ENCODE results near the gene EPHA6. TPM values are rescaled to one million over a fixed set of nuclear protein-coding genes. Genes with fewer than 3 reads are reported as not detected.

EPHA6 gene
- total RNA-seq, 1 donor from 2014 or later: 1.2 TPM

DNA sequence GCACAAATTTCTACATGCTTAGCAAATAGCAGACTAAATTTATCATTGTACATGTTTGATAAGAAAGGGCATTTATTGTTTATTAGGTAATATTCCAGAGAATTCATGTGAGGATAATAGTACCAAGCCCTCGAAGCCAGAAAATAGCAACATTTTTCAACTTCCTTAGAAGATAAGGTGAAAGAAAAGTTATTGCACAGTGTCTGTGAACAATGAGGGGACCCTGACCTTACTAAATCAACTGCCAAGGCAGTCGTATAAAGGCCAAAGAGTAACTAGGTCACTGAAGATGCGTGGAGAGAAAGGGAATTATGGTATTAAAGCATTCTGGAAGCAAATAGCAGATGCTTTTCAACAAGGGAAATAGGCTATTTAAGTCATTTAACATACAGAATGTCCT lies 929.9 kb downstream of the EPHA6 start:
- H3K4me1 ChIP-seq: no peaks in the 10 kb centered on the region
- no peaks in the 10 kb centered on the region for H3K9me3 ChIP-seq
- TF ChIP-seq, protein P1, sequence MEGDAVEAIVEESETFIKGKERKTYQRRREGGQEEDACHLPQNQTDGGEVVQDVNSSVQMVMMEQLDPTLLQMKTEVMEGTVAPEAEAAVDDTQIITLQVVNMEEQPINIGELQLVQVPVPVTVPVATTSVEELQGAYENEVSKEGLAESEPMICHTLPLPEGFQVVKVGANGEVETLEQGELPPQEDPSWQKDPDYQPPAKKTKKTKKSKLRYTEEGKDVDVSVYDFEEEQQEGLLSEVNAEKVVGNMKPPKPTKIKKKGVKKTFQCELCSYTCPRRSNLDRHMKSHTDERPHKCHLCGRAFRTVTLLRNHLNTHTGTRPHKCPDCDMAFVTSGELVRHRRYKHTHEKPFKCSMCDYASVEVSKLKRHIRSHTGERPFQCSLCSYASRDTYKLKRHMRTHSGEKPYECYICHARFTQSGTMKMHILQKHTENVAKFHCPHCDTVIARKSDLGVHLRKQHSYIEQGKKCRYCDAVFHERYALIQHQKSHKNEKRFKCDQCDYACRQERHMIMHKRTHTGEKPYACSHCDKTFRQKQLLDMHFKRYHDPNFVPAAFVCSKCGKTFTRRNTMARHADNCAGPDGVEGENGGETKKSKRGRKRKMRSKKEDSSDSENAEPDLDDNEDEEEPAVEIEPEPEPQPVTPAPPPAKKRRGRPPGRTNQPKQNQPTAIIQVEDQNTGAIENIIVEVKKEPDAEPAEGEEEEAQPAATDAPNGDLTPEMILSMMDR (IDR thresholded peaks at IDR 0.05): no peak
- TF ChIP-seq POLR2A (IDR thresholded peaks at IDR 0.05) (no peak), POLR2AphosphoS5 (IDR thresholded peaks at IDR 0.05; ENCODE audit: insufficient read depth in 1 of 2, low read depth in 1 of 2) (no peak)
- no peaks in the 10 kb centered on the region for H3K27me3 ChIP-seq
- H3K4me3 ChIP-seq: no peak overlapping the region
- no peaks in the 10 kb centered on the region for H3K36me3 ChIP-seq
- no peak for DNase-seq (ENCODE audit: extremely low spot score in 2 of 2)
- intact Hi-C loops (cut with DNase I): no loop called here
- no peak overlapping the region for H3K27ac ChIP-seq

DNA sequence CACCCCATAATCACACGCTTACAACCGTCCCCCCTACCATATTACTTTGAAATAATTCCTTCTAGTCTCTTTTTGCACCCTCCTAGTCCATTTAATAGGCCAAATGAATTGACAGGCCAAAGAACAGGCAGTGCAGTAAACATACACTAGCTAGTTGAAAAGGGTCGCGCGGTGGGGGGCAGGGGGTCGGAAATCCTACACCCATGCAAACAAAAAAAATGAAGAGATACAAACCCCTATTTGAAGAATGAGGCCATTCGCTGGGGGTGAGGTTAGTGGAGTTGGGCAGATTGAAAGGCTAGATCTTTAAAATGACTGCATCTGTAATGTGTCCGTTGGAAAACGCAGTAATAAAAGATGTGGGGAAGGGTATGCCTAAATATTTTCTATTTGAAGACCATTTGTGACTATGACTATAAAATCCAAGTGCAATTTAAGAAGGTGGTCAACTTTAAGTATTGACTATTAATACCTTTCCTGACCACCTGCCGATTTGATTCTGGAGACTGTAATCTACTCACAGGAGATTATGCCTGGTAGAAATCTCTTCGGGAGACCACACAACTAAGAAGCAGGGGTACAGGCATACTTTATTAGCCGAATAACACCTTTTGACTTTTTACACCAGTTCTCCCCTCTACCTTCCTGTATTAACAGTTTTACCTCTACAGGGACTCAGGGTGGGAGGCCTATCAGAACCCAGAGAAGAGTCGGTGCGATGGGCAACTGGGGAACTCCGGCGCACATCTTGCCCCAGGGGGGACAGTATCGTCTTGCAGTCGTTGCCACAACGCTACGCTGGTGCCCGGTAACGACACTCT lies 949.4 kb downstream of the EPHA6 start:
- intact Hi-C loops (cut with DNase I): no loop called here
- DNase-seq (ENCODE audit: extremely low spot score in 2 of 2): no peak
- TF ChIP-seq, protein P1 (IDR thresholded peaks at IDR 0.05): no peak
- TF ChIP-seq POLR2AphosphoS5 (IDR thresholded peaks at IDR 0.05; ENCODE audit: insufficient read depth in 1 of 2, low read depth in 1 of 2) (no peak), POLR2A (IDR thresholded peaks at IDR 0.05) (no peak)
- no peaks in the 10 kb centered on the region for H3K9me3 ChIP-seq
- H3K4me1 ChIP-seq: peaks cover 15% of the 10 kb centered on the region
- H3K36me3 ChIP-seq: no peaks in the 10 kb centered on the region
- H3K27me3 ChIP-seq: no peaks in the 10 kb centered on the region
- H3K4me3 ChIP-seq: peak overlapping the region; percentile 57 to 71
- peak overlapping the region; percentile 74 for H3K27ac ChIP-seq

DNA sequence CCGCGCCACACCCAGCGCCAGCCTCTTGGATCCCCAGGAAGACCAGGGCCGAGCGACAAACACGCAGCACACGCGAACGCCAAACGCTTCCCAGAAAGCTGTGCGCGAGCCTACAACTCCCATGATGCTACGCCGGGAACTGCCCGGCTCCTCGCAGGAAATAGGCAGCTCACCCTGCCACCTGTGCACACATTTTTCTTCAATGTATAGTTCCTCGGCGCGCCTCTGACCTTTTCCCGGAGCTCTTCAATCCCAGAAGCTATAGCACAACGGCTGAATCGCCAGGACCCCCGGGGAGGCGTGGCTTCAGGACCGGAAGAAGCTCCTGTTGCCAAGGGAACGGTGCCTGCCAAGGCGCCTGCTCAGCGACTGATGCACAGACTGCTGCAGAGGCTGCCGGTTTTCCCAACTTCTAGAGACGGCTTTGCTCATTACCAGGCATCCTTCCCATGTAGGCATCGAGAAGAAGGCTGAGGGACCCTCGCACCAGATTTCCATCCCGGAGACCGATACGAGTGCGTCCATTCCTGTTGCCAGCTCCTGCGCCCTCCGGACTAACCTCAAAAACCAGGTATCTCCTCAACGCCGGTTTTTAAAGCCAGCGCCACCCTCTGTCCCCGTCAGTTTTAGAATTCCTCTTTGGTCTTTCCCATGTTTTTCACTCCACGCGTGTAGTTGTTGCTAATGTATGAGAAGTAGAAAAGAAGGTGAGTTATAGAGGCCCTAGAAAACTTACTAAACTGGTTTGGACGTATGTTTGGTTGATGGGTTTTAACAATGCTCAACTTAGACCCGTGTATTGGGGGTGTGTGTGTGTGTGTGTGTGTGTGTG lies 950.2 kb downstream of the EPHA6 start, which contains the start of gene ARL6:
ARL6 (plus strand) TSS at position 352 of the 832 bp plus-strand sequence. CDS start 3,350 bp downstream, outside the sequence.
- peak within 1 kb of the TSS; percentile 57 to 71 for H3K4me3 ChIP-seq
- peaks cover 0 to 7% of the 10 kb centered on the region in 2 donors for H3K36me3 ChIP-seq
- intact Hi-C loops (cut with DNase I): no loop called here
- H3K27me3 ChIP-seq: no peaks in the 10 kb centered on the region
- peaks cover 15% of the 10 kb centered on the region for H3K4me1 ChIP-seq
- DNase-seq (ENCODE audit: extremely low spot score in 2 of 2): peak in 1 of 2 donors; percentile 91
- TF ChIP-seq POLR2A (IDR thresholded peaks at IDR 0.05) (no peak), POLR2AphosphoS5 (IDR thresholded peaks at IDR 0.05; ENCODE audit: insufficient read depth in 1 of 2, low read depth in 1 of 2) (peak; percentile 81 to 85)
- TF ChIP-seq, protein P1 (IDR thresholded peaks at IDR 0.05): no peak
- no peaks in the 10 kb centered on the region for H3K9me3 ChIP-seq
- peak within 1 kb of the TSS; percentile 74 for H3K27ac ChIP-seq

DNA sequence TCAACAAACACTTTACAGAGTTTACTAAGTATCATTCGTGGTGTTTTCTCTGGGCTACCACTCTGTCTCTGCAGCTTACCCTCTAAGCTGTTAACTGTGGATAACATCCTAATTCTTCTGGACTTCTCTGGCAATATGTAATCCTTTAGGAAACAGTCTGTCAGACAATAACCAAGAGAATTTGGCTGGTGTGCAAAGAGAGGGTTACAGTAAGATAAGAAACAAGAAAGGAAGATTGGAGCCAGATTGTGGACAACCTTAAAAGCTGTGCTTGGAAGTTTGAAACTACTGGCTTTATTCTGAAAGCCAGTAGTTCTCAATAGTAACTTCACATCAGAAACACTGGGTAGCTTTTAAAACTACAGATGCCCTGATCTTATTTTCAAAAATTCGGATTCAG lies 950.9 kb downstream of the EPHA6 start:
- DNase-seq (ENCODE audit: extremely low spot score in 2 of 2): no peak
- Histone ChIP-seq H3K36me3 (peaks cover 0 to 12% of the 10 kb centered on the region in 2 donors), H3K4me3 (peak overlapping the region; percentile 57 to 71), H3K27ac (no peak overlapping the region), H3K9me3 (no peaks in the 10 kb centered on the region), H3K27me3 (no peaks in the 10 kb centered on the region), H3K4me1 (peaks cover 15% of the 10 kb centered on the region)
- TF ChIP-seq, protein P1 (IDR thresholded peaks at IDR 0.05): no peak
- no peak for TF ChIP-seq POLR2A (IDR thresholded peaks at IDR 0.05)
- TF ChIP-seq POLR2AphosphoS5 (IDR thresholded peaks at IDR 0.05; ENCODE audit: insufficient read depth in 1 of 2, low read depth in 1 of 2): no peak
- intact Hi-C loops (cut with DNase I): no loop called here
